Right atrium auricular region (tissue), 2 donors: ENCODE measurements around the gene STRN4. TPM values are rescaled to one million over a fixed set of nuclear protein-coding genes. Genes with fewer than 3 reads are reported as not detected.

Experiments
- DNase-seq: peaks from one replicate; pipeline ENCODE4 v3.0.0-alpha.2; 2019; ENCODE audit warnings: low spot score
- H3K27ac ChIP-seq, 2 donors: fragments of 200-600 bp; sonication (generic); 1 replicate in 1 of 2; 2 replicates in 1 of 2; pipeline ENCODE4 v1.5.1; 2016 to 2019
- H3K27me3 ChIP-seq, 2 donors: fragments of 200-600 bp; sonication (generic); one replicate each; pipeline versions ENCODE4 v1.5.1 to v1.6.0; 2017 to 2019
- H3K36me3 ChIP-seq: fragments of 200-600 bp; sonication (generic); one replicate; pipeline ENCODE4 v1.5.1; 2016
- H3K4me1 ChIP-seq, 2 donors: fragments of 200-600 bp; sonication (generic); one replicate each; pipeline versions ENCODE4 v1.5.1 to v1.6.0; 2017 to 2019
- H3K4me3 ChIP-seq, 2 donors: fragments of 200-600 bp; sonication (generic); 1 replicate in 1 of 2; 2 replicates in 1 of 2; pipeline ENCODE4 v1.5.1; 2017 to 2019; ENCODE audit warnings: mild to moderate bottlenecking in 1 of 2, moderate library complexity in 1 of 2
- H3K9me3 ChIP-seq, 2 donors: fragments of 200-600 bp; sonication (generic); one replicate each; pipeline ENCODE4 v1.5.1; 2019
- total RNA-seq, 2 donors: library from RNA; depleted of rRNA; stranded (reverse); fragments of >200 nt; gene quantifications; one replicate each; pipeline ENCODE4 v1.1.0, GENCODE V29; 2016
- TF ChIP-seq, protein P1 (sequence below), 2 donors: fragments of 200-600 bp; sonication (generic); IDR thresholded peaks; one replicate each; pipeline ENCODE4 v1.5.1; 2019; ENCODE audit warnings: antibody characterized with exemption in 2 of 2

Gene STRN4
- total RNA-seq, 2 donors from 2014 or later, result 46.6 to 65.4 TPM

DNA sequence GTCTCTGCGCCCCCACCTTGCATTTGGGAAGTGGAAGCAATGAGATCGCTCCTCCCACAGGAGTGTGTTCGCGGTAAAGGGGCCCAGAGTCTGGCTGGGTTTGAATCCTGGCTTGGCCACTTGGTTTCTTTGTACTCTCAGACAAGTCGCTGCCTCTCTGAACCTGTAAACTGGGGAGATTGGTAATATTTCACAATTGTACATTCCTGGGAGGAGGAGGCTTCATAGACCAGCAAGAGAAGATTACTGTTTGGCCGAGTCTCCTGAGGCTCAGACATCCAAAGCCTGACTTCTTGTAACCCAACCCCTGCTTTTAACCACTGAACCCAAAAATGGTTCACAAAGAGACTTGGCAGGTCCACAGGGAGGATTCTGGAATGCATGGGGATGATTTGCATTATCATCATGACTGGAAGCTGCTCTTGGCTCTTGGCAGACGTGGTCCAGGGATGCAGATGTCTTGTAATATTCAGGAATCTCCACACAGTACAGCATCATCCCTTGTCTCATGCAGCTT, 13.6 kb upstream of the STRN4 start:
- no peaks in the 10 kb centered on the region for H3K9me3 ChIP-seq
- H3K27me3 ChIP-seq, result no peaks in the 10 kb centered on the region
- no peak overlapping the region for H3K27ac ChIP-seq
- peaks cover 5% of the 10 kb centered on the region for H3K36me3 ChIP-seq
- H3K4me1 ChIP-seq, result peaks cover 0 to 26% of the 10 kb centered on the region in 2 donors
- no peak overlapping the region for H3K4me3 ChIP-seq
- DNase-seq, result no peak
- TF ChIP-seq, protein P1, sequence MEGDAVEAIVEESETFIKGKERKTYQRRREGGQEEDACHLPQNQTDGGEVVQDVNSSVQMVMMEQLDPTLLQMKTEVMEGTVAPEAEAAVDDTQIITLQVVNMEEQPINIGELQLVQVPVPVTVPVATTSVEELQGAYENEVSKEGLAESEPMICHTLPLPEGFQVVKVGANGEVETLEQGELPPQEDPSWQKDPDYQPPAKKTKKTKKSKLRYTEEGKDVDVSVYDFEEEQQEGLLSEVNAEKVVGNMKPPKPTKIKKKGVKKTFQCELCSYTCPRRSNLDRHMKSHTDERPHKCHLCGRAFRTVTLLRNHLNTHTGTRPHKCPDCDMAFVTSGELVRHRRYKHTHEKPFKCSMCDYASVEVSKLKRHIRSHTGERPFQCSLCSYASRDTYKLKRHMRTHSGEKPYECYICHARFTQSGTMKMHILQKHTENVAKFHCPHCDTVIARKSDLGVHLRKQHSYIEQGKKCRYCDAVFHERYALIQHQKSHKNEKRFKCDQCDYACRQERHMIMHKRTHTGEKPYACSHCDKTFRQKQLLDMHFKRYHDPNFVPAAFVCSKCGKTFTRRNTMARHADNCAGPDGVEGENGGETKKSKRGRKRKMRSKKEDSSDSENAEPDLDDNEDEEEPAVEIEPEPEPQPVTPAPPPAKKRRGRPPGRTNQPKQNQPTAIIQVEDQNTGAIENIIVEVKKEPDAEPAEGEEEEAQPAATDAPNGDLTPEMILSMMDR (IDR thresholded peaks at IDR 0.05), result no peak

DNA sequence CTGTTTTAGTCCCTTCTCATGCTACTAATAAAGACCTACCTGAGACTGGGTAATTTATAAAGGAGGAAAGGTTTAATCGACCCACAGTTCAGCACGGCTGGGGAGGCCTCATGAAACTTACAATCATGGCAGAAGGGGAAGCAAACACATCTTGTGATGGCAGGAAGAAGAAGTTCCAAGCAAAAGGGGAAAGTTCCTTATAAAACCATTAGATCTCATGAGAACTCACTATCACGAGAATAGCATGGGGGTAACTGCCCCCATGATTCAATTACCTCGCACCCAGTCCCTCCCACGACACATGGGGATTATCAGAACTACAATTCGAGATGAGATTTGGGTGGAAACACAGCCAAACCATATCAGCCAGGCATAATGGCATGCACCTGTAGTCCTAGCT, 13.0 kb upstream of the STRN4 start:
- Histone ChIP-seq H3K4me3 (no peak overlapping the region), H3K27me3 (no peaks in the 10 kb centered on the region), H3K9me3 (no peaks in the 10 kb centered on the region), H3K27ac (peak overlapping the region in 1 of 2 donors; percentile 4), H3K36me3 (peaks cover 5% of the 10 kb centered on the region), H3K4me1 (peaks cover 0 to 26% of the 10 kb centered on the region in 2 donors)
- TF ChIP-seq, protein P1 (IDR thresholded peaks at IDR 0.05), result no peak
- no peak for DNase-seq

GRCh38 chr19:46756544-46756888, 10.3 kb upstream of the STRN4 start:
- Histone ChIP-seq H3K4me1 (peaks cover 0 to 26% of the 10 kb centered on the region in 2 donors), H3K9me3 (no peaks in the 10 kb centered on the region), H3K36me3 (peaks cover 18% of the 10 kb centered on the region)

DNA sequence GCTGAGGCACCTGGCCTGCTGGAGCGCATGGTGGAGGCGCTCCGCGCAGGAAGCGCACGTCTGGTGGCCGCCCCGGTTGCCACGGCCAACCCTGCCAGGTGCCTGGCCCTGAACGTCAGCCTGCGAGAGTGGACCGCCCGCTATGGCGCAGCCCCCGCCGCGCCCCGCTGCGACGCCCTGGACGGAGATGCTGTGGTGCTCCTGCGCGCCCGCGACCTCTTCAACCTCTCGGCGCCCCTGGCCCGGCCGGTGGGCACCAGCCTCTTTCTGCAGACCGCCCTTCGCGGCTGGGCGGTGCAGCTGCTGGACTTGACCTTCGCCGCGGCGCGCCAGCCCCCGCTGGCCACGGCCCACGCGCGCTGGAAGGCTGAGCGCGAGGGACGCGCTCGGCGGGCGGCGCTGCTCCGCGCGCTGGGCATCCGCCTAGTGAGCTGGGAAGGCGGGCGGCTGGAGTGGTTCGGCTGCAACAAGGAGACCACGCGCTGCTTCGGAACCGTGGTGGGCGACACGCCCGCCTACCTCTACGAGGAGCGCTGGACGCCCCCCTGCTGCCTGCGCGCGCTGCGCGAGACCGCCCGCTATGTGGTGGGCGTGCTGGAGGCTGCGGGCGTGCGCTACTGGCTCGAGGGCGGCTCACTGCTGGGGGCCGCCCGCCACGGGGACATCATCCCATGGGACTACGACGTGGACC, 9.7 kb upstream of the STRN4 start:
- no peak overlapping the region for H3K4me3 ChIP-seq
- TF ChIP-seq, protein P1 (IDR thresholded peaks at IDR 0.05), result no peak
- H3K9me3 ChIP-seq, result no peaks in the 10 kb centered on the region
- no peaks in the 10 kb centered on the region for H3K27me3 ChIP-seq
- peaks cover 20% of the 10 kb centered on the region for H3K36me3 ChIP-seq
- peaks cover 0 to 26% of the 10 kb centered on the region in 2 donors for H3K4me1 ChIP-seq
- no peak overlapping the region for H3K27ac ChIP-seq
- no peak for DNase-seq

More at GRCh38 chr19:46756544-46756888, 10.3 kb upstream of the STRN4 start:
- Histone ChIP-seq H3K4me3 (no peak overlapping the region), H3K27ac (no peak overlapping the region), H3K27me3 (no peaks in the 10 kb centered on the region)
- no peak for DNase-seq
- TF ChIP-seq, protein P1 (IDR thresholded peaks at IDR 0.05), result no peak

GRCh38 chr19:46755077-46755852, 9.0 kb upstream of the STRN4 start:
- peaks cover 24% of the 10 kb centered on the region for H3K36me3 ChIP-seq
- no peak for DNase-seq
- H3K9me3 ChIP-seq, result no peaks in the 10 kb centered on the region
- peak overlapping the region in 1 of 2 donors; percentile 4 for H3K27ac ChIP-seq
- no peak overlapping the region for H3K4me3 ChIP-seq
- TF ChIP-seq, protein P1 (IDR thresholded peaks at IDR 0.05), result no peak
- H3K27me3 ChIP-seq, result no peaks in the 10 kb centered on the region
- peaks cover 0 to 21% of the 10 kb centered on the region in 2 donors for H3K4me1 ChIP-seq
